Hematopoietic multipotent progenitor cell (in vitro differentiated cells): ENCODE data around the gene E2F4. TPM values are rescaled to one million over a fixed set of nuclear protein-coding genes. Genes with fewer than 3 reads are reported as not detected.
A peak's percentile ranks its signal among the peaks of the same experiment; 100 is the strongest.

ENCODE experiments used
- DNase-seq, 3 donors: peaks; one replicate each; pipeline ENCODE4 v3.0.0-alpha.2; 2011 to 2015; ENCODE audit warnings: low read depth in 2 of 3, low spot score in 2 of 3
- total RNA-seq: library from RNA; depleted of rRNA; stranded (reverse); fragments of >200 nt; gene quantifications from one replicate; pipeline ENCODE4 v1.2.3, GENCODE V29; 2012

Gene E2F4
- total RNA-seq, 1 donor: 91.8 TPM

DNA sequence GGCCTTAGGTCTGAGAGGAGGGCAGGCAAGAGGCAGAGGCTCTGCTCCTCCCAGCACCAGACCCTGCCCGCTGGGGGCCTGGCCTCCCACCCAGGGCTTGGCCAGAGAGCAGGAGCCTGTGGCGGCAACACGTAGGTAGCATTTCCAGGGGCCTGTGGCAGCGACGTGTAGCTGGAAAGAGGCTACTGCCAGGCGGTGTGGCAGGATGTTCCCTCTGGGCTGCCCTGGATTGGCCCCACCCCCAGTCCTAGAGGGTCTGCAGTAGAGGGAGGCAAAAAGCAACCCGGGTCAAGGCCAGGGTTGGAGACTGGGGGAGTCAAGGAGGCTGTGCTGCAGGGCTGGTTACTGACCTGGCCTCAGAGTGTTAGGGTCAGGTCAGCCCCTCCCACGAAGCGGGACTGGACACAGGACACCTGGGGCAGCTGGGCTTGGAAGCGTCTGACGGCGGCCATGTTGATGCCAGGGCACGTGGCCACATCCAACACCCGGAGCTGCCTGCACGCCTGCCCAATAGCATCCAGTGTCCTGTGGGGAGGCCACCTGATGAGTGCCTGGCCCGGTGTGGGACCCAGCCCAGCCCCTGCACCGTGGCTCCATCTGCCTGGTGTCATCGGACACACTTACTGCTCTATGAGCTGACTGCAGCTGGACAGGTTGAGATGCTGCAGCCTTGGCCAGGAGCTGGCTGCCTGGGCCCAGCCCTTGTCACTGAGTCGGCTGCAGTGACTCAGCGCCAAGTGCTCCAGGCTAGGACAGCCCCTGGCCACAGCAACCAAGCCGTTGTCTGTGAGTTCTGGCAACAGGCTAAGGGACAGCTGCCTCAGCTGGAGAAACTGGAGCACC is 15.5 kb downstream of the E2F4 start:
- no peak for DNase-seq

GRCh38 chr16:67208154-67208896 is 16.4 kb downstream of the E2F4 start:
- DNase-seq: no peak

- no peak for DNase-seq
Measured at GRCh38 chr16:67209565-67209964, 17.6 kb downstream of the E2F4 start.

GRCh38 chr16:67210069-67210937 is 18.3 kb downstream of the E2F4 start:
- no peak for DNase-seq

DNA sequence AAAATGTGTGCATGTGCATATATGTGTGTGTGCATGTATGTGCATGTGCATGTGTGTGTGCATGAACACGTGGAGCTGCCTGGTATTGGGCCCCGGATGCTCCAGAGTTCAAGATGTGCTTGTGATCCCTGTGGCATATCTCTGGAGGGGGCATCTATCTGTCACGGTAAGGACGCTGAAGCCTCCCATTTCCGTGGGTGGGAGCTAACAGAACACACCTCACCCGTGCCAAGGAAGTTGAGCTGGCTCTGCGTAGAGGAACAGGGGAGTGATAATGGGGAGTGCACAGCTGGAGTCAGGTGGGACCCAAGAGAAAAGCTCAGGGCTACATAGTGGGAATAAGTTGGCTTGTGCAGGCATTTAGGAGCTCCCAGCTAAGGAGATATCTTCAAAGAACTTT is 19.7 kb downstream of the E2F4 start:
- DNase-seq: no peak

- DNase-seq: no peak
Measured at GRCh38 chr16:67212766-67213165, 20.8 kb downstream of the E2F4 start.

DNA sequence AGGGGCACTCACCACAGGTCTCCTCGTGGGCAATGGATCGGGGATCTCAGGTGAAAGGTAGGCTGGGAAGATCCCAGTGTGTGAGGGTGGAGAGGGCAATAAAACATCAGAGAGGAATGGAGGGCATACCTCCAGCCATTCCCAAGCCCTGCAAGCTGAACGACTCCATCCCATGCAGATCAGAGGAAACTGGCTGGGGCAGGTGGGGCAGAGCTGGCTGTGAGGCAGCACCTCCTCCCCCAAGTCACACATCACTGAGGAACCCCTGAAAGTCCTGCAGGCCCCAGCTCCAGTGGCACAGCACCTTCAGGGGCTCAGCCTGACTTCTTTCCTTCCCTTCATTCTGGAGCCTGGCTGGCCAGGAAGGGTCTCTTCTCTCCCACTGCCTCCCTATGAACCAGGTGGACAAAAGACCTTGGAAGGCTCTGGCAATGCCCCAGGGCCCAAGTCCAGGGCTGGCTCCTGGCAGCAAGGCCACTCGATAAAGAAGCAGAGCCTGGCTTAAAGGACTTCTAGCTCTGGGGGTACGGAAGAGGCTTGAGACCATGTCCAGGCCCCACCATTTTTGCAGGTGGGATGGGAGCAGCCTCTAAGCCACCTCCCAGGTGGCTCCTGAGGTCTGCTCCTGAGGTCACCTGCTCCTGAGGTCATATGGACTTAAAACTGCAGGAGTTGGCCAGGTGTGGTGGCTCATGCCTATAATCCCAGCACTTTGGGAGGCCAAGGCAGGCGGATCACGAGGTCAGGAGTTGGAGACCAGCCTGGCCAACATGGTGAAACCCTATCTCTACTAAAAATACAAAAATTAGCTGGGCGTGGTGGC is 21.5 kb downstream of the E2F4 start:
- no peak for DNase-seq

- no peak for DNase-seq
Measured at GRCh38 chr16:67215706-67216105, 23.8 kb downstream of the E2F4 start.

GRCh38 chr16:67216612-67217490 is 24.9 kb downstream of the E2F4 start:
- peak in 2 of 3 donors; percentile 43 to 62 for DNase-seq

GRCh38 chr16:67223992-67224391 is 32.0 kb downstream of the E2F4 start:
- no peak for DNase-seq

DNA sequence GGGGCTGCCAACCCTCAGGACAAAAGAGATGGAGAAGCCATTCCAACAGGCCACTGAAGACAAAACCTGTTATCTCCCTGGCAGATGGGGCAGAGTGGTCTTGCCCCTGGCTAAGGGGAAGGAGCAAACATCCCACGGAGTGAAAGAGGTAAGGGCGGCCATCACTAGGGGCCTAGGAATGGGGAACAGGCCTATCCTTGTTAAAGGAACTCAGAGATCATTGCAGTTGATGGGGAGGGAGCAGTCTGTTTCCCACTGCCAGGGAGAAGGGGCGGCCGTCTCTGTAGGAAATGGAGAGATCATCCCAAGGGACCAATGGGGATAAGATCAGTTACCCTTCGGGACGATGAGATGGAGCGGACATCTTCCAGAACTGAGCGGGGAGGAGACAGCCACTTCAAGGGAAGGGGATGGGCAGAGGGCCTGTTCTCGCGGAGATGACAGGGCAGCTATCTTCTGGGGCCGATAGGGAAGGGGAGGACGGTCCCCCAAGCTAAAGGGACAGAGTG is 34.4 kb downstream of the E2F4 start:
- no peak for DNase-seq

DNA sequence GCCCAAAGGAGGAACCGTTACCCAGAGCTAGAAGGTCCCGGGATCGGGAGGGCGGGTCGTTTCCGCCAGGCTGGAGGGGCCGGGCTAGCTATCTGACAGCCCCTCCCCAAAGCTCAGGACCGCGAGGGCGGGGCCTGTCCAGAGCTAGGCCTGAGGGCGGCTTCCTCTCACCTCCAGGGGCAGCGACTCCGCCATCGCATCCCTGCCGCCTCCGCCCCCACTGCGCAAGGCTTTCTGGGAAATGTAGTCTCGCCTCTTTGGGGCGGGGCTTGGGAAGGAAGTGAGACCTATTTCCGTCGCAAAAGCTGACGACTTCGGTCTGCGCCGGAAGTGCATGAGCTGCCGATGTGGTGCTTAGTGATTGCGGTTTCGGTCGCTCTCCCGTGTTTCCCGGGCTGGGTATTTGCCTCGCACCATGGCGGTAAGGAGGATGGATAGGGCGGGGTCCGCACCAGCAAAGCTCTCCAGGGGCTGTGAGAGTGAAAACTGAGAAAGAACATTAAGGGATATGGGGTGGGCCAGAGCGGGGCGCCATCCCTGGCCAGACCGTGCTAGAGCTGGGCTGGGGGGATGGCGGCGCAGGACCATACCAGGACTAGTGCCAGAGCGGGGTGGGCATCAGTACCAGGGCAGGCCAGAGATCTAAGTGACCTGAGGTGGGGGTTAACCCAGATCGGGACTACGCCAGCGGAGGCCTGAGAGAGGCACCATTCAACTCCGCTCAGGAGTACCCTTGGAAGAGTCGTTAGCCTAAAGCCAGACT is 35.0 kb downstream of the E2F4 start, which contains the start of gene TMEM208:
TSS of gene TMEM208 (plus strand) at position 327 of the 763 bp plus-strand sequence. CDS start at position 416, 89 bp downstream.
- peak; percentile 98 to 99 (median 99) for DNase-seq

GRCh38 chr16:67227567-67227921 is 35.6 kb downstream of the E2F4 start:
- no peak for DNase-seq

GRCh38 chr16:67228034-67228785 is 36.3 kb downstream of the E2F4 start:
- no peak for DNase-seq

DNA sequence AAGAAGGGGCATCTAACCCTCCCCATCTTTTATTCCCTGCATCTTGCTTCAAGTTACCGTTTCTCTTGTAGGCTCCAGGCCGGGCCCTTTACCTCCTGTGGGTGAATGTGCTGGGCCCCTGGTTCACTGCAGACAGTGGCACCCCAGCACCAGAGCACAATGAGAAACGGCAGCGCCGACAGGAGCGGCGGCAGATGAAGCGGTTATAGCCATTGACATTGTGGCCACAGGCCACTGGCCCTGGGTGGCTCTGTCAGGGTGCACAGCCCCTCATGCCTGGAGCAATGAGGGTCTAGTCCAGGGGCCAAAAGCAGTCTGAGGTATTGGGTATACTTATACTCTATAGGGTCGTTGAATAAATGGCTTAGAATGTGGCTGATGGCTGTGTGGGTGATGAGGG is 37.0 kb downstream of the E2F4 start:
- no peak for DNase-seq

GRCh38 chr16:67229906-67230808 is 38.2 kb downstream of the E2F4 start:
- DNase-seq: no peak
